Measurements from ENCODE around the gene SYNDIG1. TPM values are rescaled to one million over a fixed set of nuclear protein-coding genes. Genes with fewer than 3 reads are reported as not detected.

The SYNDIG1 gene
- total RNA-seq, 1 experiment from 2014 or later: 5.4 TPM

DNA sequence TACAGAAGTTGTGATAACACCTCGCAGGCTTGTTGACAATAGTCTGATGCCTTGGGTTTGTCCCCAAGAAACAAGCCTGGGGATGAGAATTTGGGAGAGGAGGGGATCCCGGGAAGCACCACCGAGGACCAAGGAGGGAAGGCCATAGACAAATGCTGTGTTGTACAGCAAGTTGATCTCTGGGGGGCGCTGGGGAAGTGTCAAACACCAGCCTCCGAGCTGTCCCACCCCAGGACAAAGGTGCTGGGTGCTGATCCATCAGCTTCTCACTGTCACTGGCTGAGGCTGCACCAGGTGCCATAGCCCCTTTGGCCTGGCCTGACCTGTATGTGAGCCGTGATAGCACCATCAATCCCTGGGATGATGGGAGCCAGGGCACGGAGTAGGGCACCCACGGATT lies 64.0 kb downstream of the SYNDIG1 start:
- Histone ChIP-seq H2AK5ac (ENCODE audit: insufficient read length, low read length) (no peak overlapping the region), H3K23ac (ENCODE audit: insufficient read length, low read depth, low read length) (no peak overlapping the region), H4K91ac (ENCODE audit: insufficient read length, low read depth, low read length) (no peak overlapping the region), H2BK5ac (ENCODE audit: insufficient read length, low read length) (no peak overlapping the region), H3K14ac (ENCODE audit: insufficient read depth, low read length) (no peak overlapping the region), H3K27ac (ENCODE audit: insufficient read length, low read depth, low read length) (no peak overlapping the region), H3K9ac (ENCODE audit: extremely low read depth, insufficient read length, low read length) (no peak overlapping the region), H4K5ac (ENCODE audit: insufficient read length, low read depth, low read length) (no peak overlapping the region), H2BK120ac (ENCODE audit: low read depth, low read length, poor library complexity, severe bottlenecking) (no peak overlapping the region), H2AFZ (ENCODE audit: low read length) (no peak overlapping the region), H3T11ph (ENCODE audit: low read length) (no peak overlapping the region), H2BK12ac (ENCODE audit: insufficient read length, low read depth, low read length) (no peak overlapping the region), H2BK15ac (ENCODE audit: low read depth, low read length) (no peak overlapping the region), H4K8ac (replicated peaks; ENCODE audit: insufficient read length, low read depth, low read length) (no peak overlapping the region), H3K4me2 (ENCODE audit: insufficient read depth, insufficient read length, low read length) (no peak overlapping the region), H3K4ac (ENCODE audit: low read depth, low read length) (no peak overlapping the region), H3K27me3 (ENCODE audit: insufficient read depth, low read length) (no peaks in the 10 kb centered on the region), H4K20me1 (ENCODE audit: control insufficient read depth, insufficient read depth, insufficient read length) (no peaks in the 10 kb centered on the region), H3K18ac (ENCODE audit: insufficient read length, low read depth, low read length) (no peak overlapping the region), H3K79me2 (ENCODE audit: insufficient read depth, low read length) (no peaks in the 10 kb centered on the region), H3K56ac (ENCODE audit: insufficient read length, low read depth, low read length) (no peak overlapping the region), H3K4me1 (ENCODE audit: insufficient read depth, low read length) (peaks cover 2% of the 10 kb centered on the region), H2BK20ac (ENCODE audit: low read depth, low read length, poor library complexity, severe bottlenecking) (no peak overlapping the region), H3K79me1 (ENCODE audit: insufficient read depth, low read depth, low read length, poor library complexity, severe bottlenecking) (no peaks in the 10 kb centered on the region), H3K23me2 (ENCODE audit: insufficient read length, low read depth, low read length, poor library complexity, severe bottlenecking) (no peaks in the 10 kb centered on the region), H3K9me3 (ENCODE audit: control insufficient read depth, low read depth, low read length) (no peaks in the 10 kb centered on the region)
- WGBS (ENCODE audit: extremely low coverage, insufficient read length, low lambda C conversion rate): no CpG with 5 or more reads among the region's 8 CpGs
- no peak overlapping the region; a peak in 1 of 7 replicates for H3K27ac Mint-ChIP-seq
- no peaks in the 10 kb centered on the region for H3K4me1 Mint-ChIP-seq
- H3K27me3 Mint-ChIP-seq (ENCODE audit: low read depth): no peaks in the 10 kb centered on the region
- DNase-seq: peak; percentile 38
- peak; percentile 49; the same call in 2 of the 3 replicates for TF ChIP-seq CTCF (conservative IDR thresholded peaks at IDR 0.05)
- H3K9me3 Mint-ChIP-seq: peaks cover 2 to 9% of the 10 kb centered on the region in 2 experiments; a peak in 4 of 5 replicates
- peaks cover 2 to 5% (median 3%) of the 10 kb centered on the region in 3 experiments; a peak in 3 of 7 replicates for H3K36me3 Mint-ChIP-seq (ENCODE audit: insufficient read depth in 1 of 3, low read depth in 3 of 3)
- H3K4me3 Mint-ChIP-seq: no peak overlapping the region
